B cell (primary cell): ENCODE data around the gene ZSCAN25. TPM values are rescaled to one million over a fixed set of nuclear protein-coding genes. Genes with fewer than 3 reads are reported as not detected.
"Not testable (repeated sequence)": the region's sequence is repeated elsewhere in the genome, so short reads cannot be mapped to it uniquely, and the experiment has no call there.

ENCODE experiments used
- ATAC-seq: fragments of 200-7000 bp; cut with Tn5 transposase; one replicate; pipeline ENCODE4 v1.10.0; 2021; ENCODE audit warnings: low read depth, mild to moderate bottlenecking, moderate number of reproducible peaks, moderate library complexity
- CTCF ChIA-PET: fragments of 350-600 bp; sonication (Branson Sonifier 250); formaldehyde crosslinking; loops from one replicate; lab custom pipeline; 2021; ENCODE audit warnings: antibody characterized with exemption, inconsistent platforms; lab: Charles Lee
- POLR2A ChIA-PET: fragments of 350-600 bp; sonication (Branson Sonifier 250); formaldehyde crosslinking; loops from one replicate; lab custom pipeline; 2021; ENCODE audit warnings: antibody characterized with exemption; lab: Charles Lee
- DNase-seq: peaks from one replicate; pipeline ENCODE4 v3.0.0; 2013
- H2AFZ ChIP-seq: 2 replicates; pipeline ENCODE4 v1.6.1; 2012; ENCODE audit warnings: mild to moderate bottlenecking, low read depth, low read length; ENCODE audit not compliant: insufficient read depth, poor library complexity, severe bottlenecking
- H3K27ac ChIP-seq, 2 donors: 1 replicate in 1 of 2; 2 replicates in 1 of 2; pipeline ENCODE4 v1.5.1; 2012 to 2013; ENCODE audit warnings: low read length in 2 of 2, mild to moderate bottlenecking in 2 of 2, moderate library complexity in 1 of 2
- H3K27me3 ChIP-seq, 4 experiments: fragments of 200-600 bp in 1 of 4; sonication (generic) in 1 of 4; replicated peaks in 1 of 4; 1 replicate in 2 of 4; 2 replicates in 2 of 4; pipeline versions ENCODE4 v1.6.1 to v1.7.0; 2013 to 2016; ENCODE audit warnings: low read length in 3 of 4, mild to moderate bottlenecking in 2 of 4, mixed read lengths in 1 of 4, moderate library complexity in 1 of 4; ENCODE audit not compliant: insufficient read depth in 4 of 4, control insufficient read depth in 3 of 4; ENCODE audit errors: control extremely low read depth in 1 of 4
- H3K36me3 ChIP-seq, 2 experiments: replicated peaks in 1 of 2; 1 replicate in 1 of 2; 2 replicates in 1 of 2; pipeline versions ENCODE4 v1.6.1 to v1.7.1; 2013; ENCODE audit warnings: low read length in 1 of 2; ENCODE audit not compliant: insufficient read depth in 2 of 2, control insufficient read depth in 1 of 2; ENCODE audit errors: control extremely low read depth in 1 of 2, extremely low read depth in 1 of 2
- H3K4me1 ChIP-seq, 2 donors: fragments of 200-600 bp in 1 of 2; sonication (generic) in 1 of 2; 1 replicate in 1 of 2; 2 replicates in 1 of 2; pipeline versions ENCODE4 v1.5.1 to v1.6.1; 2013 to 2017; ENCODE audit warnings: low read length in 2 of 2; ENCODE audit not compliant: control insufficient read depth in 2 of 2, insufficient read depth in 2 of 2
- H3K4me2 ChIP-seq: replicated peaks from 2 replicates; pipeline ENCODE3; 2012; ENCODE audit warnings: mild to moderate bottlenecking, low read depth, low read length; ENCODE audit not compliant: poor library complexity, severe bottlenecking
- H3K4me3 ChIP-seq, 5 experiments: fragments of 200-600 bp in 1 of 5; sonication (generic) in 1 of 5; 1 replicate in 3 of 5; 2 replicates in 2 of 5; pipeline versions ENCODE4 v1.5.1 to v1.7.0; 2011 to 2016; ENCODE audit warnings: low read length in 4 of 5, mild to moderate bottlenecking in 4 of 5, low read depth in 2 of 5, control low read depth in 1 of 5, moderate library complexity in 1 of 5; ENCODE audit not compliant: insufficient read depth in 1 of 5; ENCODE audit errors: control extremely low read depth in 1 of 5, extremely low read depth in 1 of 5
- H3K79me2 ChIP-seq: fragments of 200-600 bp; sonication (generic); one replicate; pipeline ENCODE4 v1.6.0; 2016; ENCODE audit warnings: low read length; ENCODE audit not compliant: control insufficient read depth, insufficient read depth
- H3K9ac ChIP-seq: fragments of 200-600 bp; sonication (generic); 2 replicates; pipeline ENCODE4 v1.6.1; 2017; ENCODE audit warnings: mild to moderate bottlenecking, low read length, moderate library complexity
- H3K9me3 ChIP-seq, 3 donors: one replicate each; pipeline versions ENCODE4 v1.6.1 to v1.7.1; 2013; ENCODE audit warnings: low read length in 2 of 3; ENCODE audit not compliant: control insufficient read depth in 2 of 3, insufficient read depth in 1 of 3; ENCODE audit errors: control extremely low read depth in 1 of 3
- H4K20me1 ChIP-seq: 2 replicates; pipeline ENCODE4 v1.6.0; 2012; ENCODE audit warnings: mild to moderate bottlenecking, low read length; ENCODE audit not compliant: insufficient read depth, control insufficient read depth, poor library complexity, severe bottlenecking
- H3K27ac Mint-ChIP-seq: one replicate; pipeline ENCODE4 v1.8.0; 2021; ENCODE audit warnings: mixed read lengths
- H3K27me3 Mint-ChIP-seq: one replicate; pipeline ENCODE4 v1.8.0; 2021; ENCODE audit warnings: mixed read lengths
- H3K4me1 Mint-ChIP-seq: one replicate; pipeline ENCODE4 v1.8.0; 2021; ENCODE audit warnings: mixed read lengths
- H3K4me3 Mint-ChIP-seq: one replicate; pipeline ENCODE4 v1.8.0; 2021; ENCODE audit warnings: mixed read lengths
- H3K9me3 Mint-ChIP-seq: one replicate; pipeline ENCODE4 v1.8.0; 2022; ENCODE audit warnings: mixed read lengths; ENCODE audit not compliant: insufficient read depth
- EZH2 ChIP-seq: IDR thresholded peaks from 2 replicates; pipeline ENCODE4 v1.6.1; 2012; ENCODE audit warnings: borderline replicate concordance, low read depth, mild to moderate bottlenecking, moderate library complexity, low read length; ENCODE audit not compliant: insufficient read depth, poor library complexity, severe bottlenecking
- WGBS: methylation state at CpG from one replicate; pipeline ENCODE4 v1.1.5; 2013; ENCODE audit warnings: missing lambda C conversion rate; ENCODE audit not compliant: insufficient coverage; 5-methylcytosine and 5-hydroxymethylcytosine counted together
- intact Hi-C: fragments of 100-400 bp; cut with micrococcal nuclease; formaldehyde crosslinking; loops from one replicate; pipeline ENCODE4 v1.10.0; 2022
- polyA minus RNA-seq: library from RNA; depleted of rRNA, polyadenylated mRNA; stranded (reverse); fragments of >200 nt; gene quantifications from 2 replicates; pipeline ENCODE4 v1.2.3, GENCODE V29; 2012
- polyA plus RNA-seq: library from polyadenylated mRNA; depleted of rRNA; stranded (reverse); fragments of >200 nt; gene quantifications from 2 replicates; pipeline ENCODE4 v1.2.3, GENCODE V29; 2012
- total RNA-seq, 2 donors: library from RNA; stranded (reverse); fragments of 120-200 nt in 1 of 2; gene quantifications; 1 replicate in 1 of 2; 2 replicates in 1 of 2; pipeline versions ENCODE4 v1.2.3 to v1.2.4, GENCODE V29; 2013 to 2022
- TF ChIP-seq, protein P1 (sequence below): fragments of 200-600 bp; IDR thresholded peaks from one replicate; pipeline ENCODE4 v1.8.0; 2022; ENCODE audit warnings: antibody characterized with exemption, mild to moderate bottlenecking

ZSCAN25 gene
- total RNA-seq = 37.1 and 39.5 TPM in 2 replicates
- 16.7 TPM for total RNA-seq (2013)
- 11.8 and 14.7 TPM in 2 replicates for polyA plus RNA-seq
- 21.1 and 27.4 TPM in 2 replicates for polyA minus RNA-seq

- Histone ChIP-seq H3K4me2 (peak within 1 kb of the TSS; percentile 85), H4K20me1 (peaks cover 17% of the 10 kb centered on the region), H3K4me3 (peak within 1 kb of the TSS; percentile 86 to 99 (median 95)), H3K9ac (peak within 1 kb of the TSS; percentile 99), H3K36me3 (peaks cover 2 to 29% of the 10 kb centered on the region in 2 experiments), H2AFZ (peak within 1 kb of the TSS; percentile 99), H3K9me3 (no peaks in the 10 kb centered on the region), H3K27me3 (no peaks in the 10 kb centered on the region), H3K79me2 (peaks cover 38% of the 10 kb centered on the region), H3K4me1 (peaks cover 17 to 18% of the 10 kb centered on the region in 2 donors), H3K27ac (peak within 1 kb of the TSS; percentile 73 to 90)
- Mint-ChIP-seq H3K27me3 (no peaks in the 10 kb centered on the region), H3K27ac (peak within 1 kb of the TSS; percentile 95), H3K9me3 (no peaks in the 10 kb centered on the region), H3K4me3 (peak within 1 kb of the TSS; percentile 98), H3K4me1 (peaks cover 28% of the 10 kb centered on the region)
- CTCF ChIA-PET = interaction anchor here (1.1 to 1.2 kb wide), 4 partner anchors 85 to 303 kb away, joined by 3 read pairs; partner anchors contain the start of gene ZKSCAN5
- peak; percentile 91 for DNase-seq
- TF ChIP-seq, protein P1, sequence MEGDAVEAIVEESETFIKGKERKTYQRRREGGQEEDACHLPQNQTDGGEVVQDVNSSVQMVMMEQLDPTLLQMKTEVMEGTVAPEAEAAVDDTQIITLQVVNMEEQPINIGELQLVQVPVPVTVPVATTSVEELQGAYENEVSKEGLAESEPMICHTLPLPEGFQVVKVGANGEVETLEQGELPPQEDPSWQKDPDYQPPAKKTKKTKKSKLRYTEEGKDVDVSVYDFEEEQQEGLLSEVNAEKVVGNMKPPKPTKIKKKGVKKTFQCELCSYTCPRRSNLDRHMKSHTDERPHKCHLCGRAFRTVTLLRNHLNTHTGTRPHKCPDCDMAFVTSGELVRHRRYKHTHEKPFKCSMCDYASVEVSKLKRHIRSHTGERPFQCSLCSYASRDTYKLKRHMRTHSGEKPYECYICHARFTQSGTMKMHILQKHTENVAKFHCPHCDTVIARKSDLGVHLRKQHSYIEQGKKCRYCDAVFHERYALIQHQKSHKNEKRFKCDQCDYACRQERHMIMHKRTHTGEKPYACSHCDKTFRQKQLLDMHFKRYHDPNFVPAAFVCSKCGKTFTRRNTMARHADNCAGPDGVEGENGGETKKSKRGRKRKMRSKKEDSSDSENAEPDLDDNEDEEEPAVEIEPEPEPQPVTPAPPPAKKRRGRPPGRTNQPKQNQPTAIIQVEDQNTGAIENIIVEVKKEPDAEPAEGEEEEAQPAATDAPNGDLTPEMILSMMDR = peak; percentile 7
- TF ChIP-seq EZH2 = no peak
- 1% methylated on average over 60 of the region's 60 CpGs for WGBS
- peak; percentile 95 for ATAC-seq
- intact Hi-C loops = loop anchor here (1.0 to 5.0 kb wide), 6 partner anchors 58 to 302 kb away; partner anchors contain the start of genes ARPC1A, TRIM4, ZKSCAN5 and ZNF394
- POLR2A ChIA-PET = interaction anchor here (0.6 to 2.5 kb wide), 2 partner anchors 58 to 208 kb away, joined by 3 to 6 read pairs; partner anchors contain the start of genes BUD31, PDAP1 and ZNF655
Observed at GRCh38 chr7:99616359-99617191, at the start of gene ZSCAN25. Gene ZSCAN25 (plus strand): TSS chr7:99616946. CDS start chr7:99619607, 2,661 bp downstream.

DNA sequence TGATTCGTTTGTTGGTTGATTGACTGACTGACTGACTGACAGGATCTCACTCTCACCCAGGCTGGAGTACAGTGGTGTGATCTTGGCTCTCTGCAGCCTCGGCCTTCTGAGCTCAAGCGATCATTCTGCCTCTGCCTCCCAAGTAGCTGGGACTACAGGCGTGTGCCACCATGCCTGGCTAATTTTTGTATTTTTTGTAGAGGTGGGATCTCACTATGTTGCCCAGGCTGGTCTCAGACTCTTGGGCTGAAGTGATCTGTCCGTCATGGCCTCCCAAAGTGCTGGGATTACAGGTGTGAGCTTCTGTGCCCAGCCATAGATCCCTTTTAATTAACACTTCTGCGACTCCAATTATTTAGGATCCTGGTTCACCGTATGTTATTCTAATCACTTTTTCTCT lies 48.0 kb upstream of the ZSCAN25 start:
- Histone ChIP-seq H3K79me2 (peaks cover 20% of the 10 kb centered on the region), H4K20me1 (peaks cover 22% of the 10 kb centered on the region), H3K36me3 (peaks cover 18 to 53% of the 10 kb centered on the region in 2 experiments)
- DNase-seq, H3K9me3 ChIP-seq, H3K4me1 Mint-ChIP-seq, H3K27me3 ChIP-seq, POLR2A ChIA-PET, intact Hi-C loops, H3K4me2 ChIP-seq, H3K4me1 ChIP-seq, H2AFZ ChIP-seq, H3K27ac ChIP-seq, H3K27me3 Mint-ChIP-seq, CTCF ChIA-PET, H3K27ac Mint-ChIP-seq, H3K4me3 Mint-ChIP-seq, H3K9me3 Mint-ChIP-seq, H3K9ac ChIP-seq, H3K4me3 ChIP-seq, ATAC-seq: not testable (repeated sequence)
- WGBS = 94% methylated on average over 2 of the region's 7 CpGs
